ENCODE measurements around the gene APMAP. TPM values are rescaled to one million over a fixed set of nuclear protein-coding genes. Genes with fewer than 3 reads are reported as not detected.
"Not testable (repeated sequence)": the region's sequence is repeated elsewhere in the genome, so short reads cannot be mapped to it uniquely, and the experiment has no call there.

Gene APMAP
- total and polyA plus RNA-seq, 4 donors = 40.8 to 87.0 (median 62.9) TPM

DNA sequence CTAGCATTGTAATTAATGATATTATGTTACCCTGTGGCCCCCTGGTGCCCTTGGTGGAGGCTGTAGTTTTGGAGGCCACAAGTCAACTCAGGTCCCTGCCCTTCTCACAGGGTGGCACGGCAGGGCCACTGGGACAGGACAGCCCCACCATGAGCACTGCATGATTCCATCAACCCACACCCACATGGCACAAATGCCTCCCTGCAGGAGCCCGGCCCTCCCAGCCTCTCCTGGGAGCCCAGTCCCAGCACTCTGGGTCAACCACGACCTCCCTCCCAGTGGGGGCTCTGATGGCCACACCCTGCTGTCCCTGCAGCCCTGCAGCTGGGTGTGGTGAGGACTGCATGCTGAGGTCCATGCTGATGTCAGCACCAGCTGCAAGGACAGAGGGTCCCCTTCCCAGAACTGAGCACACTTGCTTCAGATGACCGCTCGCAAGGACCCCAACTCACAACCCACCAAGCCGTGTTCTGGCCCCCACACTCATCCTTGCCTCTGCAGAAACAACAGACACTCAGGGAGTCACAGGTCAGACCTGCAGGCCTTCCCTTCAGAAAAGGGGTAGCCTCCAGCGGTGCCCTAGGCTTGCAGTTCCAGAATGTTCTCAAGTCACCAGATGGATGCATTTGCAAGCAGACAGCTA is 59.2 kb downstream of the APMAP start:
- H3K27me3 ChIP-seq (ENCODE audit: control insufficient read depth in 3 of 3, insufficient read depth in 3 of 3, low read length in 2 of 3) = no peaks in the 10 kb centered on the region
- TF ChIP-seq CTCF (IDR thresholded peaks at IDR 0.05; ENCODE audit: control extremely low read depth, extremely low read depth) = no peak
- H3K4me1 ChIP-seq (ENCODE audit: control insufficient read depth in 5 of 5, insufficient read depth in 5 of 5, low read length in 5 of 5) = peaks cover 0 to 4% (median 0%) of the 10 kb centered on the region in 5 donors
- no peaks in the 10 kb centered on the region for H3K36me3 ChIP-seq (ENCODE audit: control insufficient read depth in 4 of 4, insufficient read depth in 4 of 4, low read length in 4 of 4)
- WGBS, 2 donors = 87 to 91% methylated on average over 7 of the region's 7 CpGs
- H3K9me3 ChIP-seq (ENCODE audit: control insufficient read depth in 4 of 4, insufficient read depth in 3 of 4, low read length in 3 of 4) = peaks cover 0 to 8% (median 0%) of the 10 kb centered on the region in 4 donors
- no peak overlapping the region for H3K9ac ChIP-seq (ENCODE audit: insufficient read depth in 1 of 2, low read length in 2 of 2)
- DNase-seq = no peak
- ATAC-seq (ENCODE audit: insufficient read depth, low FRiP score) = no peak
- no peak overlapping the region for H3K4me3 ChIP-seq
- no peak overlapping the region for H3K27ac ChIP-seq (ENCODE audit: low read depth in 1 of 2, low read length in 1 of 2)

DNA sequence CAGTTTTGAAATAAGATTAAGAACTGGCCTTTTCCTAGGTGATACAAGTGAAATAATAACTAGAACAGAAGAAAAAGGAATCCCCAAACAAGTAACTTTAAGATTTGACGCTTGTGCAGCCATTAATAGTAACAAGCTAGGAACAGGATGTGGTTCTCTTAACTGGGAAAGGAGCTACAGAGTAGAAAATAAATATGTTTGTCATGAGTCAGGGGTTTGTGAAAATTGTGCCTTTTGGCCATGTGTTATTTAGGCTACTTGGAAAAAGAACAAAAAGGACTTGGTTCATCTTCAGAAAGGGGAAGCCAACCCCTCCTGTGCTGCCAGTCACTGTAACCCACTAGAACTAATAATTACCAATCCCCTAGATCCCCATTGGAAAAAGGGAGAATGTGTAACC is 60.7 kb downstream of the APMAP start:
- not testable (repeated sequence) for H3K4me3 ChIP-seq; H3K4me1 ChIP-seq (ENCODE audit: control insufficient read depth in 5 of 5, insufficient read depth in 5 of 5, low read length in 5 of 5); H3K9me3 ChIP-seq (ENCODE audit: control insufficient read depth in 4 of 4, insufficient read depth in 3 of 4, low read length in 3 of 4); H3K27ac ChIP-seq (ENCODE audit: low read depth in 1 of 2, low read length in 1 of 2); DNase-seq; H3K9ac ChIP-seq (ENCODE audit: insufficient read depth in 1 of 2, low read length in 2 of 2); ATAC-seq (ENCODE audit: insufficient read depth, low FRiP score); H3K27me3 ChIP-seq (ENCODE audit: control insufficient read depth in 3 of 3, insufficient read depth in 3 of 3, low read length in 2 of 3); H3K36me3 ChIP-seq (ENCODE audit: control insufficient read depth in 4 of 4, insufficient read depth in 4 of 4, low read length in 4 of 4)
- 24% methylated on average over 1 of the region's 1 CpG for WGBS, 2 donors

DNA sequence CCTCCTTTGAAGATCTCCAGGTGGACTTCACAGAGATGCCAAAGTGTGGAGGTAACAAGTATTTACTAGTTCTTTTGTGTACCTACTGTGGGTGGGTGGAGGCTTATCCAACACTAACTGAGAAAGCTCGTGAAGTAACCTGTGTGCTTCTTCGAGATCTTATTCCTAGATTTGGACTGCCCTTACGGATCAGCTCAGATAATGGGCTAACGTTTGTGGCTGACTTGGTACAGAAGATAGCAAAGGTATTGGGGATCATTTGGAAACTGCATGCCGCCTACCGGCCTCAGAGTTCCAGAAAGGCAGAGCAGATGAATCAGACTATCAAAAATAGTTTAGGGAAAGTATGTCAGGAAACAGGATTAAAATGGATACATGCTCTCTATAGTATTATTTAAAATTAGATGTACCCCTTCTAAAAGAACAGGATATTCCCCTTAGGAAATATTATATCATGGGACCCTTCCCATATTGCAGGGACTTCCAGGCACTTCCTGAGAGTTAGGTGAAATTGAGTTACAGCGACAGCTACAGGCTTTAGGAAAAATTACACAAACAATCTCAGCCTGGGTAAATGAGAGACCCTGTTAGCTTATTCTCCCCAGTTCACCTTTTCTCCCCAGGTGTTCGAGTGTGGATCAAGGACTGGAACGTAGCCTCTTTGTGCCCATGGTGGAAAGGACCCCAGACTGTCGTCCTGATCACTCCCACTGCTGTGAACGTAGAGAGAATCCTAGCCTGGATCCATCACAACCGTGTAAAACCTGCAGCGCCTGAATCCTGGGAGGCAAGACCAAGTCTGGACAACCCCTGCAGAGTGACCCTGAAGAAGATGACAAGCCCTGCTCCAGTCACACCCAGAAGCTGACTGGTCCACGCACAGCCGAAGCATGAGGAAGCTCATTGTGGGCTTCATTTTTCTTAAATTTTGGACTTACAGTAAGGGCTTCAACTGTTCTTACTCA is 61.5 kb downstream of the APMAP start:
- H3K36me3 ChIP-seq (ENCODE audit: control insufficient read depth in 4 of 4, insufficient read depth in 4 of 4, low read length in 4 of 4); H3K9me3 ChIP-seq (ENCODE audit: control insufficient read depth in 4 of 4, insufficient read depth in 3 of 4, low read length in 3 of 4); H3K4me1 ChIP-seq (ENCODE audit: control insufficient read depth in 5 of 5, insufficient read depth in 5 of 5, low read length in 5 of 5); H3K27me3 ChIP-seq (ENCODE audit: control insufficient read depth in 3 of 3, insufficient read depth in 3 of 3, low read length in 2 of 3); ATAC-seq (ENCODE audit: insufficient read depth, low FRiP score); H3K4me3 ChIP-seq: not testable (repeated sequence)
- 54 to 60% methylated on average over 15 of the region's 15 CpGs for WGBS, 2 donors
- peak in 1 of 3 donors; percentile 19 for DNase-seq
- Histone ChIP-seq H3K27ac (ENCODE audit: low read depth in 1 of 2, low read length in 1 of 2) (peak overlapping the region in 1 of 2 donors; percentile 89), H3K9ac (ENCODE audit: insufficient read depth in 1 of 2, low read length in 2 of 2) (peak overlapping the region in 1 of 2 donors; percentile 17)
- peak; percentile 11 for TF ChIP-seq CTCF (IDR thresholded peaks at IDR 0.05; ENCODE audit: control extremely low read depth, extremely low read depth)

DNA sequence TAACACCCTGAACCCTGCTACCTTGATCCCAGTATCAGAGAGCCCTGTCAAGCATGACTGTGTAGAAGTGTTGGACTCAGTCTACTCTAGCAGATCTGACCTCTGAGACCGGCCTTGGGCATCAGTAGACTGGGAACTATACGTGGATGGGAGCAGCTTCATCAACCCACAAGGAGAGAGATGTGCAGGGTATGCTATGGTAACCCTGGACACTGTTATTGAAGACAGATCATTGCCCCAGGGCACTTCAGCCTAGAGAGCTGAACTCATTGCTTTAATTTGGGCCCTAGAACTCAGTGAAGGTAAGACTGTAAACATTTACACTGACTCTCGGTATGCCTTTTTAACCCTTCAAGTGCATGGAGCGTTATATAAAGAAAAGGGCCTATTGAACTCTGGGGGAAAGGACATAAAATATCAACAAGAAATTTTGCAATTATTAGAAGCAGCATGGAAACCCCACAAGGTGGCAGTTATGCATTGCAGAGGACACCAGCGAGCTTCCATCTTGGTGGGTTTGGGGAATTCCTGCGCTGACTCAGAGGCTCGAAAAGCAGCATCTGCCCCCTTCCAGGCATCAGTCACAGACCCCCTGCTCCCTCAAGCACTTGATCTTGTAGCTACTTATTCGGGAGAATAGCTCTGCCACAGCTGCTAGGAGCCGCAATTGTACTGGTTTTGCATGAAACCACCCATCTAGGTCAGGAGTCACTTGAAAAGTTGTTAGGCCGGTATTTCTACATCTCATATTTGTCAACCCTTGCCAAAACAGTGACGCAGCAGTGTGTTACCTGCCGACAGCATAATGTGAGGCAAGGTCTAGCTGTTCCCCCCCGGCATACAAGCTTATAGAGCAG is 62.5 kb downstream of the APMAP start:
- peak overlapping the region in 1 of 2 donors; percentile 17 for H3K9ac ChIP-seq (ENCODE audit: insufficient read depth in 1 of 2, low read length in 2 of 2)
- H3K4me1 ChIP-seq (ENCODE audit: control insufficient read depth in 5 of 5, insufficient read depth in 5 of 5, low read length in 5 of 5); H3K36me3 ChIP-seq (ENCODE audit: control insufficient read depth in 4 of 4, insufficient read depth in 4 of 4, low read length in 4 of 4); H3K9me3 ChIP-seq (ENCODE audit: control insufficient read depth in 4 of 4, insufficient read depth in 3 of 4, low read length in 3 of 4); H3K4me3 ChIP-seq; ATAC-seq (ENCODE audit: insufficient read depth, low FRiP score); H3K27me3 ChIP-seq (ENCODE audit: control insufficient read depth in 3 of 3, insufficient read depth in 3 of 3, low read length in 2 of 3): not testable (repeated sequence)
- WGBS, 2 donors = 43 to 49% methylated on average over 13 of the region's 13 CpGs
- peak; percentile 75 to 85 (median 81) for DNase-seq
- H3K27ac ChIP-seq (ENCODE audit: low read depth in 1 of 2, low read length in 1 of 2) = peak overlapping the region in 1 of 2 donors; percentile 89

DNA sequence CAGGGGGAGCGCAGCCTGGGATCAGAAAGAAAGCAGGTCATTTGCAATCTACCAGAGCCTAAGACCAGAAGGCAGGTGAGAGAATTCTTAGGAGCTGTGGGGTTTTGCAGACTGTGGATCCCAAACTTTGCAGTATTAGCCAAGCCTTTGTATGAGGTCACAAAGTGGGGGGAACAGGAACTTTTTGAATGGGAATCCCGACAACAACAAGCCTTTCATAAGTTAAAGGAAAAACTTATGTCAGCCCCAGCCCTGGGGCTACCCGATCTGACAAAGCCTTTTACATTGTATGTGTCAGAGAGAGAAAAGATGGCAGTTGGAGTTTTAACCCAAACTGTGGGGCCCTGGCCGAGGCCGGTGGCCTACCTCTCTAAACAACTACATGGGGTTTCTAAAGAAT is 63.3 kb downstream of the APMAP start:
- H3K27ac ChIP-seq (ENCODE audit: low read depth in 1 of 2, low read length in 1 of 2) = peak overlapping the region in 1 of 2 donors; percentile 85
- H3K27me3 ChIP-seq (ENCODE audit: control insufficient read depth in 3 of 3, insufficient read depth in 3 of 3, low read length in 2 of 3); H3K9ac ChIP-seq (ENCODE audit: insufficient read depth in 1 of 2, low read length in 2 of 2); H3K36me3 ChIP-seq (ENCODE audit: control insufficient read depth in 4 of 4, insufficient read depth in 4 of 4, low read length in 4 of 4); DNase-seq; H3K4me1 ChIP-seq (ENCODE audit: control insufficient read depth in 5 of 5, insufficient read depth in 5 of 5, low read length in 5 of 5); H3K4me3 ChIP-seq; ATAC-seq (ENCODE audit: insufficient read depth, low FRiP score); H3K9me3 ChIP-seq (ENCODE audit: control insufficient read depth in 4 of 4, insufficient read depth in 3 of 4, low read length in 3 of 4): not testable (repeated sequence)
- 71 to 93% methylated on average over 5 of the region's 5 CpGs for WGBS, 2 donors

GRCh38 chr20:24920706-24921105 is 71.8 kb downstream of the APMAP start:
- 57 to 84% methylated on average over 3 of the region's 3 CpGs for WGBS, 2 donors

More at GRCh38 chr20:24920706-24921105, 71.8 kb downstream of the APMAP start:
- H3K27ac ChIP-seq (ENCODE audit: low read depth in 1 of 2, low read length in 1 of 2); DNase-seq; ATAC-seq (ENCODE audit: insufficient read depth, low FRiP score); H3K27me3 ChIP-seq (ENCODE audit: control insufficient read depth in 3 of 3, insufficient read depth in 3 of 3, low read length in 2 of 3); H3K9me3 ChIP-seq (ENCODE audit: control insufficient read depth in 4 of 4, insufficient read depth in 3 of 4, low read length in 3 of 4); H3K4me3 ChIP-seq; H3K36me3 ChIP-seq (ENCODE audit: control insufficient read depth in 4 of 4, insufficient read depth in 4 of 4, low read length in 4 of 4); H3K9ac ChIP-seq (ENCODE audit: insufficient read depth in 1 of 2, low read length in 2 of 2): not testable (repeated sequence)
- H3K4me1 ChIP-seq (ENCODE audit: control insufficient read depth in 5 of 5, insufficient read depth in 5 of 5, low read length in 5 of 5) = peaks cover 0 to 12% (median 0%) of the 10 kb centered on the region in 5 donors

Measured in lung (tissue), 12 donors.